A673 (cell line): ENCODE measurements around the gene SACS. TPM values are rescaled to one million over a fixed set of nuclear protein-coding genes. Genes with fewer than 3 reads are reported as not detected.

Experiments
- BruUV-seq: library from RNA; stranded (reverse); fragments of 400-500 nt; replicated peaks from 2 replicates; lab custom pipeline; 2021; lab: Mats Ljungman, UMichigan
- CTCF ChIA-PET: fragments of 300-600 bp; sonication (Branson Sonifier 250); formaldehyde crosslinking; loops from one replicate; lab custom pipeline; 2022; ENCODE audit warnings: antibody characterized with exemption; lab: Charles Lee
- POLR2A ChIA-PET: fragments of 300-600 bp; sonication (Branson Sonifier 250); formaldehyde crosslinking; loops from one replicate; lab custom pipeline; 2022; ENCODE audit warnings: antibody characterized with exemption; ENCODE audit not compliant: low non-redundant PET; lab: Charles Lee
- DNase-seq: peaks from one replicate; pipeline ENCODE4 v3.0.0-alpha.2; 2015; ENCODE audit warnings: low spot score
- H3K27ac ChIP-seq: fragments of 200-600 bp; sonication (generic); 2 replicates; pipeline ENCODE4 v1.5.1; 2016; ENCODE audit warnings: mixed run types, low read depth, mild to moderate bottlenecking, mixed read lengths, antibody characterized with exemption, low read length; ENCODE audit not compliant: poor library complexity, severe bottlenecking
- H3K27me3 ChIP-seq: fragments of 200-600 bp; sonication (generic); replicated peaks from 2 replicates; pipeline ENCODE4 v1.6.1; 2017; ENCODE audit warnings: mixed run types, low read depth, mild to moderate bottlenecking, mixed read lengths, antibody characterized with exemption, low read length; ENCODE audit not compliant: insufficient read depth, poor library complexity
- H3K36me3 ChIP-seq: fragments of 200-600 bp; sonication (generic); 2 replicates; pipeline ENCODE4 v1.6.1; 2016; ENCODE audit warnings: mixed run types, mild to moderate bottlenecking, mixed read lengths, antibody characterized with exemption, low read length; ENCODE audit not compliant: insufficient read depth, poor library complexity, severe bottlenecking
- H3K4me1 ChIP-seq: fragments of 200-600 bp; sonication (generic); 2 replicates; pipeline ENCODE4 v1.6.1; 2017; ENCODE audit warnings: mixed run types, mild to moderate bottlenecking, mixed read lengths, antibody characterized with exemption, low read length; ENCODE audit not compliant: insufficient read depth, poor library complexity, severe bottlenecking
- H3K4me3 ChIP-seq: fragments of 200-600 bp; sonication (generic); 2 replicates; pipeline ENCODE4 v1.5.1; 2016; ENCODE audit warnings: low read depth, mixed run types, mild to moderate bottlenecking, mixed read lengths, low read length; ENCODE audit not compliant: poor library complexity, severe bottlenecking
- H3K9me3 ChIP-seq: fragments of 200-600 bp; sonication (generic); 2 replicates; pipeline ENCODE4 v1.6.1; 2016; ENCODE audit warnings: mixed run types, low read depth, mild to moderate bottlenecking, mixed read lengths, antibody characterized with exemption, low read length; ENCODE audit not compliant: poor library complexity, severe bottlenecking
- EZH2 ChIP-seq: fragments of 200-600 bp; sonication (generic); IDR thresholded peaks from 2 replicates; pipeline ENCODE4 v1.6.1; 2017; ENCODE audit warnings: borderline replicate concordance, low read depth, mild to moderate bottlenecking, mixed read lengths, antibody characterized with exemption, low read length; ENCODE audit not compliant: poor library complexity, severe bottlenecking
- intact Hi-C: fragments of 100-400 bp; cut with micrococcal nuclease; formaldehyde crosslinking; loops from one replicate; pipeline ENCODE4 v1.10.0; 2022; ENCODE audit not compliant: unreplicated experiment
- total RNA-seq: library from RNA; stranded (reverse); gene quantifications from 2 replicates; pipeline ENCODE4 v1.2.3, GENCODE V29; 2021
- TF ChIP-seq, protein P1 (sequence below): fragments of 300-800, 200-600 bp; sonication (generic); conservative IDR thresholded peaks from 2 replicates; pipeline ENCODE4 v1.5.1; 2017; ENCODE audit warnings: low read depth, mild to moderate bottlenecking, antibody characterized with exemption, low read length, moderate library complexity, mixed read lengths

Gene SACS
- total RNA-seq, 1 experiment from 2014 or later, result 35.9 TPM

DNA sequence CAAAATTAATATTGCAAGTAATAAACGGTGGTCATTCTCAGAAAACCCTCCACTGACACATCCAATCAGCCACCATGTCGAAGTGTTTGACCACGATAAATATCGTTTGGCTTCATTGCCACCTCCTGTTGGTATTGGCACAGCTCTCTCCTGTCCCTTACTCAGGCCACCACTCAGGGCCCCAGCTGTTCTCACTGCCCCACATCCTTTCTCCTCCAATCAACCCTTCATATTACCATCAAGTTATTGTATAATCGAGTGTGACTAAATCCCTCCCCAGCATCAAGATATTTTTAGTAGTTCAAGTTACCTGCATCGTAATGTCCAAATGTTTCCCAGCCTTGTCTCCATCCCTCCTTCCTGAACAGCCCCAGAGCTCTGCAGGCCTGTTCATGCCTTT lies 50.4 kb downstream of the SACS start:
- Histone ChIP-seq H3K9me3 (no peaks in the 10 kb centered on the region), H3K27me3 (no peaks in the 10 kb centered on the region), H3K36me3 (no peaks in the 10 kb centered on the region), H3K4me3 (no peak overlapping the region), H3K4me1 (no peaks in the 10 kb centered on the region), H3K27ac (no peak overlapping the region)
- TF ChIP-seq, protein P1, sequence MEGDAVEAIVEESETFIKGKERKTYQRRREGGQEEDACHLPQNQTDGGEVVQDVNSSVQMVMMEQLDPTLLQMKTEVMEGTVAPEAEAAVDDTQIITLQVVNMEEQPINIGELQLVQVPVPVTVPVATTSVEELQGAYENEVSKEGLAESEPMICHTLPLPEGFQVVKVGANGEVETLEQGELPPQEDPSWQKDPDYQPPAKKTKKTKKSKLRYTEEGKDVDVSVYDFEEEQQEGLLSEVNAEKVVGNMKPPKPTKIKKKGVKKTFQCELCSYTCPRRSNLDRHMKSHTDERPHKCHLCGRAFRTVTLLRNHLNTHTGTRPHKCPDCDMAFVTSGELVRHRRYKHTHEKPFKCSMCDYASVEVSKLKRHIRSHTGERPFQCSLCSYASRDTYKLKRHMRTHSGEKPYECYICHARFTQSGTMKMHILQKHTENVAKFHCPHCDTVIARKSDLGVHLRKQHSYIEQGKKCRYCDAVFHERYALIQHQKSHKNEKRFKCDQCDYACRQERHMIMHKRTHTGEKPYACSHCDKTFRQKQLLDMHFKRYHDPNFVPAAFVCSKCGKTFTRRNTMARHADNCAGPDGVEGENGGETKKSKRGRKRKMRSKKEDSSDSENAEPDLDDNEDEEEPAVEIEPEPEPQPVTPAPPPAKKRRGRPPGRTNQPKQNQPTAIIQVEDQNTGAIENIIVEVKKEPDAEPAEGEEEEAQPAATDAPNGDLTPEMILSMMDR, result no peak
- TF ChIP-seq EZH2, result no peak
- POLR2A ChIA-PET, result no interaction called here
- CTCF ChIA-PET, result no interaction called here
- no TSS peak for BruUV-seq
- DNase-seq, result no peak
- intact Hi-C loops, result no loop called here

DNA sequence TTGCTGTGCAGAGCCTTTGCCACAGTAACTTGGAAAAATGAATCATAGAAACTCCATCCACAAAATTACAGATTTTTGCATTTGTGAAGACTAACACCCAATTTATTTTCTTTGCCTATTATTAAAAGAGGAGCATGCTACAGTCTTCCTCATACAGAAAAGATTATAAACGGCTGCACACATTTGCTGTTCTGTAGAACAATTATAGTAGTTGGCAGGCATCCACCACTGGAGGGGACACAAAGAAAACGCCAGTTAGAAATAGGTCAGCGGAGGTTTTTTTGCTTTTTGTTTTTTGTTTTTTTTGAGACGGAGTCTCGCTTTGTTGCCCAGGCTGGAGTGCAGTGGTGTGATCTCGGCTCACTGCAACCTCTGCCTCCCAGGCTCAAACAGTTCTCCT lies 51.6 kb downstream of the SACS start:
- Histone ChIP-seq H3K27ac (no peak overlapping the region), H3K36me3 (no peaks in the 10 kb centered on the region), H3K9me3 (no peaks in the 10 kb centered on the region), H3K4me1 (no peaks in the 10 kb centered on the region), H3K4me3 (no peak overlapping the region), H3K27me3 (no peaks in the 10 kb centered on the region)
- no TSS peak for BruUV-seq
- intact Hi-C loops, result no loop called here
- CTCF ChIA-PET, result no interaction called here
- no peak for DNase-seq
- POLR2A ChIA-PET, result no interaction called here
- TF ChIP-seq, protein P1, result no peak
- no peak for TF ChIP-seq EZH2

DNA sequence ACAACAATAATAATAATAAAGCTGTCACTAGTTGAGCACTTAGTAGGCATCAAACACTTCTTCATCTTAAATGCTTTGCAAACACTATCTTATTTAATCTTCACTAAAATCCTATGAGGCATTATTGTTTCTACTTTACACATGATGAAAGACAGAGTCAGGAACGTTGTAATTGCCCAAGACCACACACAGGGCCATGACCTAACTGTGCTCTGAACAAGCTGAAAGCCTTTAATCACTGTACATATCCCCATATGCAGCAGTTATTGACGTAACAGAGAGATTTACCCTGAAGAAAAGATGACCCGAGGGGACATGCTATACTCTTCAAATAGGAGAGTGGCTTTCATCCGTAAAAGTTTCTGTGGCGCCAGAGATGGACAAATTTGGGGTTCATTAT lies 53.0 kb downstream of the SACS start:
- no TSS peak for BruUV-seq
- no peaks in the 10 kb centered on the region for H3K36me3 ChIP-seq
- no peaks in the 10 kb centered on the region for H3K4me1 ChIP-seq
- H3K4me3 ChIP-seq, result no peak overlapping the region
- ChIA-PET POLR2A (no interaction called here), CTCF (no interaction called here)
- intact Hi-C loops, result no loop called here
- no peak for DNase-seq
- no peaks in the 10 kb centered on the region for H3K9me3 ChIP-seq
- TF ChIP-seq EZH2, result no peak
- no peak overlapping the region for H3K27ac ChIP-seq
- H3K27me3 ChIP-seq, result no peaks in the 10 kb centered on the region

DNA sequence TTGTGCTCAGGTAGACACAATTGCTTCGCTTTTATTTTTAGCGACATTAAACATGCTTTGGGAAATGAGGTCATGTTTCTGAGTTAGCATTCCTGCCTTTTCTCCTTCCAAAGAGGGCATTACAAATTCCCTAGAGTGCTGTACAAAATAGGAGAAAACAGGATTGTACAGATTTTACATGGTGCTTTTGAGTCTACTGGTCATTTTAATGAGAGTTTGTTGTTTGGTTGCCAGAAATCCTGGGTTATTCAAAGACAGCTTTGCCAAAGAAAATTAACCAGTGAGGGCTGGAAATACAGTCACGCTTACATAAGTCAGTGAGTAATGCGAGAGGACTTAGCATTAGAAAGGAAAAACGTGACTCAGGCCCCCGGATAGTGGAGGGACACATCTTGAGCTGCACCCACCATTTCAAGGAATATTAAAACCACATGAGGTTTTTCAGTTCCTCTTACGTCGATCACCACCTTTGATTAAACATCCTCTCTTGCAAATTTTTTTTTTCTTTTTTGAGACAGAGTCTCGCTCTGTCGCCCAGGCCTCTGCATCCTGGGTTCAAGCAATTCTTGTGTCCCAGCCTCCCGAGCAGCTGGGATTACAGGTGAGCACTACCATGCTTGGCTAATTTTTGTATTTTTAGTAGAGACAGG lies 55.4 kb downstream of the SACS start:
- ChIA-PET POLR2A (no interaction called here), CTCF (no interaction called here)
- no peak for TF ChIP-seq EZH2
- TF ChIP-seq, protein P1, result no peak
- no peaks in the 10 kb centered on the region for H3K36me3 ChIP-seq
- BruUV-seq, result no TSS peak
- H3K9me3 ChIP-seq, result no peaks in the 10 kb centered on the region
- DNase-seq, result peak; percentile 38
- H3K27me3 ChIP-seq, result no peaks in the 10 kb centered on the region
- H3K27ac ChIP-seq, result no peak overlapping the region
- H3K4me1 ChIP-seq, result peaks cover 3% of the 10 kb centered on the region
- intact Hi-C loops, result no loop called here
- H3K4me3 ChIP-seq, result no peak overlapping the region
